Measurements from ENCODE around the gene SHISA9. TPM values are rescaled to one million over a fixed set of nuclear protein-coding genes. Genes with fewer than 3 reads are reported as not detected.

SHISA9 gene
- total and polyA plus RNA-seq, 8 donors, result 0.12 to 1.3 (median 0.37) TPM; not detected in 1

- Histone ChIP-seq H3K9me3 (no peaks in the 10 kb centered on the region), H3K4me3 (no peak overlapping the region), H3K4me1 (no peaks in the 10 kb centered on the region), H3K27me3 (no peaks in the 10 kb centered on the region), H3K27ac (no peak overlapping the region), H3K36me3 (no peaks in the 10 kb centered on the region)
- intact Hi-C loops (cut with DNase I), result no loop called here
- TF ChIP-seq CTCF (IDR thresholded peaks at IDR 0.05), result no peak
- FAIRE-seq (no peak), DNase-seq (no peak), ATAC-seq (no peak)
- WGBS, 2 donors, result 86 to 89% methylated on average over 3 of the region's 3 CpGs
Observed at GRCh38 chr16:12972246-12972645, 70.8 kb downstream of the SHISA9 start.

- intact Hi-C loops (cut with DNase I), result no loop called here
- Histone ChIP-seq H3K4me1 (no peaks in the 10 kb centered on the region), H3K4me3 (no peak overlapping the region), H3K27me3 (no peaks in the 10 kb centered on the region), H3K27ac (no peak overlapping the region), H3K36me3 (no peaks in the 10 kb centered on the region), H3K9me3 (no peaks in the 10 kb centered on the region)
- ATAC-seq (no peak), DNase-seq (no peak), FAIRE-seq (no peak)
- TF ChIP-seq CTCF (IDR thresholded peaks at IDR 0.05), result no peak
- WGBS, 2 donors, result 67 to 72% methylated on average over 3 of the region's 3 CpGs
Observed at GRCh38 chr16:12975766-12976165, 74.4 kb downstream of the SHISA9 start.

GRCh38 chr16:12976496-12976895, 75.1 kb downstream of the SHISA9 start:
- Histone ChIP-seq H3K4me1 (no peaks in the 10 kb centered on the region), H3K27me3 (no peaks in the 10 kb centered on the region), H3K27ac (no peak overlapping the region), H3K4me3 (no peak overlapping the region), H3K36me3 (no peaks in the 10 kb centered on the region), H3K9me3 (no peaks in the 10 kb centered on the region)
- DNase-seq (no peak), FAIRE-seq (no peak), ATAC-seq (no peak)
- intact Hi-C loops (cut with DNase I), result no loop called here
- no peak for TF ChIP-seq CTCF (IDR thresholded peaks at IDR 0.05)
- 49 to 56% methylated on average over 2 of the region's 2 CpGs for WGBS, 2 donors

- no peak for ATAC-seq
- Histone ChIP-seq H3K27me3 (no peaks in the 10 kb centered on the region), H3K9me3 (no peaks in the 10 kb centered on the region), H3K27ac (no peak overlapping the region), H3K36me3 (no peaks in the 10 kb centered on the region), H3K4me1 (no peaks in the 10 kb centered on the region), H3K4me3 (no peak overlapping the region)
- 49 to 69% methylated on average over 5 of the region's 5 CpGs for WGBS, 2 donors
- TF ChIP-seq CTCF (IDR thresholded peaks at IDR 0.05), result no peak
- intact Hi-C loops (cut with DNase I), result no loop called here
- FAIRE-seq, result no peak
- no peak for DNase-seq
Observed at GRCh38 chr16:12976936-12977335, 75.5 kb downstream of the SHISA9 start.

GRCh38 chr16:12985516-12985915, 84.1 kb downstream of the SHISA9 start:
- H3K27me3 ChIP-seq, result peaks cover 0 to 5% (median 0%) of the 10 kb centered on the region in 4 donors
- no peak overlapping the region for H3K4me3 ChIP-seq
- ATAC-seq (no peak), DNase-seq (no peak), FAIRE-seq (no peak)
- TF ChIP-seq CTCF (IDR thresholded peaks at IDR 0.05), result no peak
- intact Hi-C loops (cut with DNase I), result no loop called here
- no peaks in the 10 kb centered on the region for H3K9me3 ChIP-seq
- no peaks in the 10 kb centered on the region for H3K36me3 ChIP-seq
- no peak overlapping the region for H3K27ac ChIP-seq
- H3K4me1 ChIP-seq, result no peaks in the 10 kb centered on the region
